ENCODE results near the gene MLH1. TPM values are rescaled to one million over a fixed set of nuclear protein-coding genes. Genes with fewer than 3 reads are reported as not detected.

MLH1 gene
- total RNA-seq, 2 experiments from 2014 or later, result 94.2 to 102 TPM

- Histone ChIP-seq H3K4me2 (ENCODE audit: low read length) (no peak overlapping the region), H3K79me2 (ENCODE audit: insufficient read depth, low read depth, low read length) (no peaks in the 10 kb centered on the region), H3K4me3 (ENCODE audit: low read depth, low read length, poor library complexity, severe bottlenecking) (no peak overlapping the region), H3K27ac (ENCODE audit: low read depth, low read length, poor library complexity, severe bottlenecking) (no peak overlapping the region), H3K9me2 (ENCODE audit: insufficient read depth, low read length) (no peaks in the 10 kb centered on the region), H3K36me3 (ENCODE audit: insufficient read depth, low read length) (peaks cover 100% of the 10 kb centered on the region), H4K20me1 (ENCODE audit: insufficient read depth, low read length) (no peaks in the 10 kb centered on the region), H3K9me3 (ENCODE audit: low read length) (no peaks in the 10 kb centered on the region), H2AFZ (ENCODE audit: low read length) (no peak overlapping the region), H3K4me1 (ENCODE audit: insufficient read depth, low read length, poor library complexity, severe bottlenecking) (no peaks in the 10 kb centered on the region)
- no peak for TF ChIP-seq CTCF (conservative IDR thresholded peaks at IDR 0.05; ENCODE audit: low read length)
- no peak for TF ChIP-seq EZH2phosphoT487 (IDR thresholded peaks at IDR 0.05; ENCODE audit: borderline replicate concordance, low read depth, low read length)
- CTCF ChIA-PET (ENCODE audit: unreplicated experiment), result no interaction called here
- POLR2A ChIA-PET, result no interaction called here
- intact Hi-C loops (cut with micrococcal nuclease; ENCODE audit: unreplicated experiment), result no loop called here
- BruUV-seq (replicated peaks), result no TSS peak
- no peak for DNase-seq (ENCODE audit: low spot score)
Measured at GRCh38 chr3:37031096-37031682, 37.9 kb downstream of the MLH1 start.

- no peak for DNase-seq (ENCODE audit: low spot score)
- ChIA-PET CTCF (ENCODE audit: unreplicated experiment) (no interaction called here), POLR2A (interaction anchor here (0.5 kb wide), 1 partner anchor 162 kb away, joined by 8 read pairs; no protein-coding TSS in a partner anchor)
- Histone ChIP-seq H3K4me2 (ENCODE audit: low read length) (no peak overlapping the region), H3K4me1 (ENCODE audit: insufficient read depth, low read length, poor library complexity, severe bottlenecking) (no peaks in the 10 kb centered on the region), H3K9me3 (ENCODE audit: low read length) (no peaks in the 10 kb centered on the region), H3K4me3 (ENCODE audit: low read depth, low read length, poor library complexity, severe bottlenecking) (no peak overlapping the region), H3K9me2 (ENCODE audit: insufficient read depth, low read length) (no peaks in the 10 kb centered on the region), H3K79me2 (ENCODE audit: insufficient read depth, low read depth, low read length) (no peaks in the 10 kb centered on the region), H3K36me3 (ENCODE audit: insufficient read depth, low read length) (peaks cover 100% of the 10 kb centered on the region), H2AFZ (ENCODE audit: low read length) (no peak overlapping the region), H4K20me1 (ENCODE audit: insufficient read depth, low read length) (no peaks in the 10 kb centered on the region), H3K27ac (ENCODE audit: low read depth, low read length, poor library complexity, severe bottlenecking) (no peak overlapping the region)
- TF ChIP-seq CTCF (conservative IDR thresholded peaks at IDR 0.05; ENCODE audit: low read length), result no peak
- no peak for TF ChIP-seq EZH2phosphoT487 (IDR thresholded peaks at IDR 0.05; ENCODE audit: borderline replicate concordance, low read depth, low read length)
- intact Hi-C loops (cut with micrococcal nuclease; ENCODE audit: unreplicated experiment), result no loop called here
- BruUV-seq (replicated peaks), result no TSS peak
Measured at GRCh38 chr3:37032961-37033360, 39.6 kb downstream of the MLH1 start.

- Histone ChIP-seq H3K4me3 (ENCODE audit: low read depth, low read length, poor library complexity, severe bottlenecking) (no peak overlapping the region), H3K79me2 (ENCODE audit: insufficient read depth, low read depth, low read length) (no peaks in the 10 kb centered on the region), H3K36me3 (ENCODE audit: insufficient read depth, low read length) (peaks cover 100% of the 10 kb centered on the region), H2AFZ (ENCODE audit: low read length) (no peak overlapping the region), H4K20me1 (ENCODE audit: insufficient read depth, low read length) (no peaks in the 10 kb centered on the region), H3K4me2 (ENCODE audit: low read length) (no peak overlapping the region), H3K9me2 (ENCODE audit: insufficient read depth, low read length) (no peaks in the 10 kb centered on the region), H3K27ac (ENCODE audit: low read depth, low read length, poor library complexity, severe bottlenecking) (no peak overlapping the region), H3K9me3 (ENCODE audit: low read length) (no peaks in the 10 kb centered on the region), H3K4me1 (ENCODE audit: insufficient read depth, low read length, poor library complexity, severe bottlenecking) (no peaks in the 10 kb centered on the region)
- no peak for DNase-seq (ENCODE audit: low spot score)
- TF ChIP-seq CTCF (conservative IDR thresholded peaks at IDR 0.05; ENCODE audit: low read length) (no peak), EZH2phosphoT487 (IDR thresholded peaks at IDR 0.05; ENCODE audit: borderline replicate concordance, low read depth, low read length) (no peak)
- intact Hi-C loops (cut with micrococcal nuclease; ENCODE audit: unreplicated experiment), result no loop called here
- CTCF ChIA-PET (ENCODE audit: unreplicated experiment), result no interaction called here
- POLR2A ChIA-PET, result interaction anchor here (0.5 to 0.8 kb wide), 2 partner anchors 10 to 238 kb away, joined by 3 read pairs; no protein-coding TSS in a partner anchor
- BruUV-seq (replicated peaks), result no TSS peak
Measured at GRCh38 chr3:37037352-37037751, 44.0 kb downstream of the MLH1 start.
